Esophagus (tissue), 2 donors: ENCODE results near the gene MGAT5. TPM values are rescaled to one million over a fixed set of nuclear protein-coding genes. Genes with fewer than 3 reads are reported as not detected.

Source experiments
- H3K27ac ChIP-seq, 2 donors: one replicate each; pipeline ENCODE4 v1.5.1; 2013; ENCODE audit warnings: low read depth in 2 of 2, mild to moderate bottlenecking in 2 of 2, inconsistent platforms in 1 of 2, low read length in 1 of 2, moderate library complexity in 1 of 2
- H3K27me3 ChIP-seq, 2 donors: one replicate each; pipeline ENCODE4 v1.6.1; 2013; ENCODE audit warnings: low read length in 2 of 2, control low read depth in 1 of 2, mild to moderate bottlenecking in 1 of 2; ENCODE audit not compliant: insufficient read depth in 2 of 2, control insufficient read depth in 1 of 2
- H3K36me3 ChIP-seq, 2 donors: one replicate each; pipeline ENCODE4 v1.6.1; 2013; ENCODE audit warnings: low read length in 1 of 2; ENCODE audit not compliant: control insufficient read depth in 2 of 2, insufficient read depth in 2 of 2
- H3K4me1 ChIP-seq, 2 donors: one replicate each; pipeline ENCODE4 v1.6.1; 2013; ENCODE audit warnings: low read length in 1 of 2; ENCODE audit not compliant: control insufficient read depth in 2 of 2, insufficient read depth in 2 of 2
- H3K4me3 ChIP-seq, 2 donors: one replicate each; pipeline ENCODE4 v1.5.1; 2013; ENCODE audit warnings: low read length in 2 of 2, mild to moderate bottlenecking in 2 of 2, low read depth in 1 of 2, moderate library complexity in 1 of 2
- H3K9me3 ChIP-seq, 2 donors: one replicate each; pipeline ENCODE4 v1.6.1; 2013; ENCODE audit warnings: mild to moderate bottlenecking in 2 of 2, low read depth in 1 of 2, low read length in 1 of 2, moderate library complexity in 1 of 2; ENCODE audit not compliant: control insufficient read depth in 2 of 2, insufficient read depth in 1 of 2
- WGBS, 2 donors: extraction: QIAGEN DNeasy Blood & Tissue Kit; methylation state at CpG; one replicate each; pipeline ENCODE4 v1.1.7; 2013; 5-methylcytosine and 5-hydroxymethylcytosine counted together
- polyA plus RNA-seq, 2 donors: library from polyadenylated mRNA; stranded (reverse); fragments of 200-250 nt; gene quantifications; one replicate each; pipeline ENCODE4 v1.2.3, GENCODE V29; 2013
- donor health status: healthy with polysubstance abuse.
- donor health status: Bipolar disorder and iron deficiency.

Gene MGAT5
- polyA plus RNA-seq, 2 donors, result 3.2 to 4.4 TPM

DNA sequence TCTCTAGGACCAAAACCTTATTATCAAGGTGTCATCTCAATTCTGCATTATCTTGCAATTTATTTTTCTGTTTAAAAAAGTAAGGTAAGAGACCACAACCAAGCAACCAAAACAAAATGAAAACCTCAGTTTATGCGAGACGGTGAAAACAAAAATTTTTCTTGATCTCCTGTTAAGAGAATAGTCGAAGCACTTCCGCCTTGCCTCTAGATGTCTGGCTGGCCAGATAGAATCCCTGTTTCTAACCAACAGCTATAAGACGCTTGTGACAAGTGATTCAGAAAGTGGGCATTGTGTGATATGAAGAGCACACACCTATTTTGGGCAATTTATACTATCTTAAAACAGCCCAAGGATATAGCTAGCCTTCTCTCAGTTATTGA is 51.2 kb downstream of the MGAT5 start:
- no peak overlapping the region for H3K4me3 ChIP-seq
- no peaks in the 10 kb centered on the region for H3K9me3 ChIP-seq
- H3K36me3 ChIP-seq, result no peaks in the 10 kb centered on the region
- H3K4me1 ChIP-seq, result no peaks in the 10 kb centered on the region
- no peak overlapping the region for H3K27ac ChIP-seq
- WGBS, 2 donors, result 71 to 84% methylated on average over 5 of the region's 5 CpGs
- no peaks in the 10 kb centered on the region for H3K27me3 ChIP-seq

DNA sequence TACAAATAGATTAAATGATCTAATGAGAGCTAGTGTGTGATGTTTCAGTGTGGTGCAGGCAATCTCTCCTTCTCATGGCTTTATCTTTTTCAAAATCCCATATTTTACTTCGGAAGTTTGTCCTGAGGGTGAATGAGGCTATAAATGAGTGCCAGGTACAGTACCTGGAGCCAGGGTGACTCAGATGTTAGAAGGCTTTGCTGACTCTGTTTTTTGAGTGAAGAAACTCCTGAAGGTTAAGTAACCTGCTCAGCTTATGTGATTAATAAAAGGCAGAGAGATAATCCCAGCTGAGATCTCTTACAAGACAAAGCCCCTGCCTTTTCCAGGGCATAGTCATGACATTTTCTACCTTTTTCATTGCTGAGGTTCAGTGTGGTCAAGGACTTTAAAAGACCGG is 52.6 kb downstream of the MGAT5 start:
- no peak overlapping the region for H3K27ac ChIP-seq
- no peak overlapping the region for H3K4me3 ChIP-seq
- no peaks in the 10 kb centered on the region for H3K9me3 ChIP-seq
- 69 to 77% methylated on average over 2 of the region's 2 CpGs for WGBS, 2 donors
- H3K4me1 ChIP-seq, result no peaks in the 10 kb centered on the region
- no peaks in the 10 kb centered on the region for H3K27me3 ChIP-seq
- H3K36me3 ChIP-seq, result no peaks in the 10 kb centered on the region

DNA sequence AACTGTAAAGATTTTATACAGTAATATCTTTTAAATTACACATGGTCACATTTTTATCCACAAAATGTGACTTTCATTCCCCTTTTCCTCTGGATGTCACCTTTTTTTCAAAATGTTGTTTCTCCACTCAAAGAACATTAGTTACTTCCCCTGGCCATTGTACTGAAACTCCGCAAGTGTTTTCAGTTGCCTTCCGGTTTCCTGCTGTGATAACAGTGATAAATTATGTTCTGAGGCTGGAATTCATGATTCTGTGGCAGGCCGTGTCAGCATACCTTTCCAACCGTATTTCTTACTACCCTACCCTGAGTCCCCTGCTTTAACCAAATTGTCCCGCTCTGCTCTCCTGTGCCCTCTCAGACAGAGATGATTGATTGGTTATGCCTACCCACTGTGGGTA is 53.5 kb downstream of the MGAT5 start:
- H3K27me3 ChIP-seq, result no peaks in the 10 kb centered on the region
- no peaks in the 10 kb centered on the region for H3K4me1 ChIP-seq
- no peaks in the 10 kb centered on the region for H3K36me3 ChIP-seq
- WGBS, 2 donors, result 78 to 80% methylated on average over 5 of the region's 5 CpGs
- no peak overlapping the region for H3K4me3 ChIP-seq
- H3K27ac ChIP-seq, result no peak overlapping the region
- H3K9me3 ChIP-seq, result no peaks in the 10 kb centered on the region

DNA sequence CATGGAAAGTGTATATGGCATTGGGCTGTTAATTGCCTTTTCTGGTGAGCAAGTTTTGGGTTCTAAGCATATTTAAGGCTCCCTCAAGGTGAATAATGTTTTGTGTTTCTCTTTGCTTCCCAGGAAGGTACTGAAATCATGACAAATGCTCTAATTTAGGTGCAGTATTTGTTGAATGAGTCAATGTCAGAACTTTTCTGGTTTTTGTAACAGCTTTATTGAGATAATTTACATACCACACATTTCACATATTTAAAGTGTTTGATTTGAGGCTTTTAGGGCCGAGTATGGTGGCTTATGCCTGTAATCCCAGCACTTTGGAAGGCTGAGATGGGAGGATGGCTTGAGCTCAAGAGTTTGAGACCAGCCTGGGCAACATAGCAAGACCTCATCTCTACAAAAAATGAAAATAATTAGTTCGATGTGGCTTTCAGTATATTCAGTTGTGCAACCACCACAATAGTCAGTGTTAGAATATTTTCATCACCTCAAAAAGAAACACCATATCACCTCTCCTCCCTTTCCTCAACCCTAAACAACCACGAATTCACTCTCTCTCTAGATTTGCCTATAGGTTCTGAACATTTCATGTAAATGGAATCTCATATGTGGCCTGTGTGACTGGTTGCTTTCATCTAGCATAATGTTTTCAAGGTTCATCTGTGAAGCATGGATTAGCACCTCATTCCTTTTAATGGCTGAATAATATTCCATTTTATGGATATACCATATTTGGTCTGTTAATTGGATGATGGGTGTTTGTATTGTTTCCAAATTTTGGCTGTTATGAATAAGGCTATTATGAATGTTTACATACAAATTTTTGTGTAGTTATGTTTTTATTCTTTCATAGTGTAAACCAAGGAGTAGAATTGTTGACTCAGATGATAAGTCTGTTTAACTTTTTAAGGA is 54.9 kb downstream of the MGAT5 start:
- Histone ChIP-seq H3K4me3 (no peak overlapping the region), H3K36me3 (no peaks in the 10 kb centered on the region), H3K27me3 (no peaks in the 10 kb centered on the region), H3K9me3 (no peaks in the 10 kb centered on the region), H3K27ac (no peak overlapping the region), H3K4me1 (no peaks in the 10 kb centered on the region)
- WGBS, 2 donors, result 87 to 88% methylated on average over 3 of the region's 3 CpGs

DNA sequence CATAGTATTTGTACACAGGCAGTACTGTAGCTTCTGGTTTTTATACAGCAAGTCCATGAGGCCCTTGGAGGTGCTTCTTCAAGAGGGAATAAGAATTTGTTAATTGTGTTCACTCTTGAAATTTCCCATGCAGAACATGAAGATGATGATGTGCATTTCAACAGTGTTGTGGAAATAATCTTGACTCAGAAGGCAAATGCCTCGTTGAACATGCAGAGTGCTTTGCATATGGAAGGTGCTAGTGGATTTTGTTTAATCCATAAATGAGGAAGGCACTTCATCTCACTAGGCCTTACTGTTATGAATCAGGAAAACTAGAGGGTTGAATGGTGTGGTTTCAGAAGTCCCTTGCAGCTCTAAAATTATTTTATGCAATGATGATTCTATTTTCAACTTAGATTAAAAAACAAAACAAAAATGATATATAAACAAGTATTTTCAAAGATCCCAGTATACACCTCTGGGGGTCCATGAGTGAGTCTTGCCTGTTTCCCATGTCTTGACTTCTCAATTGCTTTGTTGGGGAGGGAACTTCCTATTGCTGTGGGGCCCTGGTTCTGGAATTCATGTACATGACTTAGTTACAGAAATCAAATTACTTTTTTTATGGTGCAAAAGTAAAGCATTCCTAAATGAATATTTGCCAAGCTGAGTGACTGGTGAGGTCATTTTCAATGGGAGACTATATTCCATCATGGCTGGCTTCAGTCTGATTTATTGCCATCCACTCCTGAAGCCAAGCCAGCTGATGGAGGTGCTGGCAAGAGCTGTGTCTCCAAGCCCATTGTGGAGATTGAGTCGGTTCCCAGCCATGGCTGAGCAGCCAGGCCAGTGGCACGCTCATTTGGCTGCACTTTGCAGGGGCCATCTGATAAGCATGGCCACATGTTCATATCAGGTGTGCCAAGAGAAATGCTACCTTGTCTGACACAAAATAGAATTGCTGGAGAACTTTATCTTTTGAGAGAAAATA is 56.5 kb downstream of the MGAT5 start:
- no peaks in the 10 kb centered on the region for H3K27me3 ChIP-seq
- no peak overlapping the region for H3K4me3 ChIP-seq
- WGBS, 2 donors, result 69 to 82% methylated on average over 3 of the region's 3 CpGs
- no peak overlapping the region for H3K27ac ChIP-seq
- H3K4me1 ChIP-seq, result no peaks in the 10 kb centered on the region
- H3K36me3 ChIP-seq, result no peaks in the 10 kb centered on the region
- no peaks in the 10 kb centered on the region for H3K9me3 ChIP-seq

DNA sequence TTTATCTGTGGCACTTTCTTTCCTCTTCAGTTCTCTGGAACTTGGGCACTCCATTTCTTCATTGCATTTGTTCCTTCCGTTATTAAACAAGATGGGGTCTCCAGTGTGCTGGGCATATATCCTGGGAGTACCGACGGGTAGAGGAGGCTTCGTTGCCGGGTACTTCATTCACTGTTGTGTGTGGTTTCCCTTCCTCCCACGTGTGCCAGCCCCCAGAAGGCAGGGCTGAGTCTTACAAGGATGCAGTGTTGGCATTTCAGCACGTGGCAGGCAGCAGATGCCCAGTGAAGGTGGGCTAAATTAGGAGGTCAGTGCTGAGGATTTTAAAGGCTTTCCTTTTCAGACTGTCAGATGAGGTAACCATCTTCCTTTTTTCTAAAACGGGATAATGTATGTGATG is 58.6 kb downstream of the MGAT5 start:
- Histone ChIP-seq H3K36me3 (peaks cover 0 to under 1% of the 10 kb centered on the region in 2 donors), H3K9me3 (no peaks in the 10 kb centered on the region), H3K27me3 (no peaks in the 10 kb centered on the region), H3K4me3 (no peak overlapping the region), H3K27ac (no peak overlapping the region), H3K4me1 (no peaks in the 10 kb centered on the region)
- 68 to 79% methylated on average over 8 of the region's 8 CpGs for WGBS, 2 donors

DNA sequence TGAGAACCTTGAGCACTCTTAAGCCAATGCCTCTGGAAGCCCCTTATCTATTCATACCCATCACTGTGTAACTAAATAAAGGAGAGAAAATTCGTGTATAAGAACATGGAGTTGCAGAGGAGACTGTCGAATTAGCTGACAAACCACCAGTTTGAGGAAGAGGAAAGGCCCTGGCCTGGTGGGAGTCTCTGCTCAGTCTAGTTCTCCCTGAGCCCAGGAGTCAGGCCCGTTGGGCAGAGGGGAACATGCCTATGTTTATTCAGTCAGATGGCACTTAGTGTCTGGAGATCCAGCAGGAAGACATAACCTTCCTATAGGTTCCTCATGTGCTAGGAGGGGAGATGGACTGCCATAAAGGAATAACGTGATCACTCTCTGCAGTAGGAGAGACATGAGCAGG is 60.3 kb downstream of the MGAT5 start:
- Histone ChIP-seq H3K9me3 (no peaks in the 10 kb centered on the region), H3K27ac (no peak overlapping the region), H3K4me1 (no peaks in the 10 kb centered on the region), H3K36me3 (peaks cover 4% of the 10 kb centered on the region in 2 donors), H3K4me3 (no peak overlapping the region), H3K27me3 (no peaks in the 10 kb centered on the region)
- WGBS, 2 donors, result 64 to 79% methylated on average over 4 of the region's 4 CpGs

DNA sequence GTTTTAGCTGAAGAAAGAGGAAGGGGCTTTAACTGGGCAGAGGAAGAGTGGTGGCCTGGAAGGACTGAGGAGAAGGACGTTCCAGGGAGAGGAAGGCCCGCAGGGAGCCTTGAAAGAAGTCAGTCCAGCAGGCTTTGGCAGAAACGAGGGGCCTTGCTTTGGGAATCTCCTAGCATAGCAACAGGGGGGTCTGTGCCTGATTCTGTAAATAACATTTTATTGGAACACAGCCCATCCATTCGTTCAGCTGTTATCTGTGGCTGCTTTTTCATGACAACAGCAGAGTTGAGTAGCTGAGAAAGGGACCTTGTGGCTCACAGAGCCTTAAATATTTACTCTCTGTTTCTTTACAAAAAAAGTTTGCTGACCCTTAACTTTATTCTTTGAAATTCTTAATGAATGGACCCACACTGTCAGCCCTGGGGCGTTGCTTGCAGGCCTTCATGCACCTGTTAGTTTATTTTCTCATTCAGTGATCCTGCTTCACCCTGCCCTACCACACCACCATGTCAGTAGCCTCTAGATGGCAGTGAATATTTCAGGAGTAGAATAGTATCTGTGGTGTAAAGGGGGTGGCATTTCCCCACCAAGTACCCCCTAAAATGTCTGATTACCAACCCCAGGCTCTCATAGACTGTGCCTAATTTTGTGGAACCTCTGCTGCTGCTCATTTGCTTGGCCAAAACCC is 61.0 kb downstream of the MGAT5 start:
- Histone ChIP-seq H3K36me3 (peaks cover 4% of the 10 kb centered on the region in 2 donors), H3K4me3 (no peak overlapping the region), H3K9me3 (no peaks in the 10 kb centered on the region), H3K27ac (no peak overlapping the region), H3K27me3 (no peaks in the 10 kb centered on the region), H3K4me1 (no peaks in the 10 kb centered on the region)
- 64 to 66% methylated on average over 5 of the region's 5 CpGs for WGBS, 2 donors

DNA sequence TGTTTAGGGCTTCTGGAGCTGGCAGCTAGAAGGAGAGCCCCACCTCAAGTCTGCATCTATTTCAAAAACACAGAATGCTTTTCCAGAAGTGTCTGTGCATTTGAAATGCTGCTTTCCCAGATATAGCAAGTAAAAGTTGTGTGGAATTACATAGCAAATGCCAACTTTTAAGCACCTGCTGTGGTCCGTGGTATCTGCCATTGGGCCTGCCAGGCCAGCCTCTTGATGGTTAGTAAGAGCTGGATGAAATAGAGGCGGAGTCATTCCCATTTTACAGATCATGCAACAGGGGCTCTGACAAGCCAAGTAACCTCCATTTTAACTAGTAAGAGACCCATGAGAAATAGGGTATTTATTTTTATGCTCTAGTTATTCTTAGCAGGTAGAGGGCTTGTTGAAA is 61.6 kb downstream of the MGAT5 start:
- H3K27ac ChIP-seq, result no peak overlapping the region
- 94 to 96% methylated on average over 2 of the region's 2 CpGs for WGBS, 2 donors
- H3K27me3 ChIP-seq, result no peaks in the 10 kb centered on the region
- no peak overlapping the region for H3K4me3 ChIP-seq
- H3K9me3 ChIP-seq, result no peaks in the 10 kb centered on the region
- peaks cover 4% of the 10 kb centered on the region in 2 donors for H3K36me3 ChIP-seq
- H3K4me1 ChIP-seq, result no peaks in the 10 kb centered on the region
